ENCODE data around the gene GPR55.

- TF ChIP-seq POLR2A (IDR thresholded peaks at IDR 0.05) (no peak), EP300 (IDR thresholded peaks at IDR 0.05) (no peak)
- TF ChIP-seq, protein P1, sequence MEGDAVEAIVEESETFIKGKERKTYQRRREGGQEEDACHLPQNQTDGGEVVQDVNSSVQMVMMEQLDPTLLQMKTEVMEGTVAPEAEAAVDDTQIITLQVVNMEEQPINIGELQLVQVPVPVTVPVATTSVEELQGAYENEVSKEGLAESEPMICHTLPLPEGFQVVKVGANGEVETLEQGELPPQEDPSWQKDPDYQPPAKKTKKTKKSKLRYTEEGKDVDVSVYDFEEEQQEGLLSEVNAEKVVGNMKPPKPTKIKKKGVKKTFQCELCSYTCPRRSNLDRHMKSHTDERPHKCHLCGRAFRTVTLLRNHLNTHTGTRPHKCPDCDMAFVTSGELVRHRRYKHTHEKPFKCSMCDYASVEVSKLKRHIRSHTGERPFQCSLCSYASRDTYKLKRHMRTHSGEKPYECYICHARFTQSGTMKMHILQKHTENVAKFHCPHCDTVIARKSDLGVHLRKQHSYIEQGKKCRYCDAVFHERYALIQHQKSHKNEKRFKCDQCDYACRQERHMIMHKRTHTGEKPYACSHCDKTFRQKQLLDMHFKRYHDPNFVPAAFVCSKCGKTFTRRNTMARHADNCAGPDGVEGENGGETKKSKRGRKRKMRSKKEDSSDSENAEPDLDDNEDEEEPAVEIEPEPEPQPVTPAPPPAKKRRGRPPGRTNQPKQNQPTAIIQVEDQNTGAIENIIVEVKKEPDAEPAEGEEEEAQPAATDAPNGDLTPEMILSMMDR (IDR thresholded peaks at IDR 0.05) = no peak
These were observed 16.4 kb upstream of the GPR55 start for GRCh38 chr2:230941202-230942180.
